GM18517 (cell line): ENCODE results near the gene ACRV1.

Experiments used
- ATAC-seq: cut with Tn5 transposase; IDR thresholded peaks from one replicate; pipeline ENCODE4 v1.9.1; 2021; ENCODE audit warnings: mild to moderate bottlenecking, moderate library complexity; ENCODE audit not compliant: unreplicated experiment

The ACRV1 gene

DNA sequence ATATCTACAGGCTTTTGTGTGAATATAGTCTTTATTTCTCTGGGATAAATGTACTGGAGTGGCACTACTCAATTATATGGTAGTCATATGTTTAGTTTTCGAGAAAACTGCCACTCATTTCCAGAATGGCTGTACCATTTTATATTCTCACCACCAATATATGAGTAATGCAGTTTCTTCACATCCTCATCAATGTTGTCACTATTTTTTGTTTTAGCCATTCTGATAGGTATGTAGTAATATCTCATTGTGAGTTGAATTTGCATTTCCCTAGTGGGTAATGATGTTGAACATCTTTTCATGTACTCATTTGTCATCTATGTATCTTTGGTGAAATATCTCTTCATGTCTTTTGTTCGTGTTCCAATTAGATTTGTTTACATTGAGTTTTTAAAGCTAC lies 18.0 kb downstream of the ACRV1 start:
- no peak for ATAC-seq

DNA sequence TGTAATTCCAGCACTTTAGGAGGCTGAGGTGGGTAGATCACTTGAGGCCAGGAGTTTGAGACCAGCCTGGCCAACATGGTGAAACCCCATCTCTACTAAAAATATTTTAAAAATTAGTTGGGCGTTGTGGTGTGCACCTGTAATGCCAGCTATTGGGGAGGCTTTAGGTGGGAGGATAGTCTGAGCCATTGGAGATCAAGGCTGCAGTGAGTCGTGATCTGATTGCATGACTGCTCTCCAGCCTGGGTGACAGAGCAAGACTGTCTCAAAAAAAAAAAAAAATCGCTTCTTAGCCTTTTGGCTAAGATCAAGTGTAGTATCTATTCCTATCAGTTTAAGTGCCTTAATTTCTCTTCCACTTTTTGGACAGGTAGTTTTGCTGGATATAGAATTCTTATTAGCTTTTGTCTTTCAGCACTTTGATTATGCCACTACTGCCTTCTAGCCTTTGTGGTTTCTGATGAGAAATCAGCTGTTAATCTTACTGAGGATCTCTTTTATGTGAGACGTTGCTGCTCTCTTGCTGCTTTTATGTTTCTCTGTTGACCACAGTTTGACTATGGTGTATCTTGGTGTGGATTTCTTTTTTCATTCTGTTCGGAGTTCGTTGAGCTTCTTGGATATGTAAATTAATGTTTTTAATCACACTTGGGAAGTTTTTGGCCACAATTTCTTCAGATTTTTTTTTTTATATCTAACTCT lies 31.0 kb downstream of the ACRV1 start:
- ATAC-seq: no peak

DNA sequence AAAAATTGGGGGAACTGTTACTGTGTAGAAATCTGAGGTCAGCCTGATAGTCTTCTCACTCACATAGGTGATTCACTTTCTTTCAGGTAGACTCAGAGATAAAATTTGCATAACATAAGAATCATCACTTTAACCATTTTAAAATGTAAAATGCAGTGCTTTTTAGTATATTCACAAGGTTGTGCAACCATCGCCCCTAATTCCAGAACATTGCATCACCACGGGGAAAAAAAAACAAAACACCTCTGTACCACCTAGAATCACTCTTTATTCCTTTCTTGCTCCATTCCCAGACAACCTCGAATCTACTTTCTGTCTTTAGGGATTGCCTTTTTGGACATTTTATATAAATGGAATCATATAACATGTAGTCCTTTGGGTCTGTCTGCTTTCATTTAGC lies 34.8 kb downstream of the ACRV1 start:
- no peak for ATAC-seq

DNA sequence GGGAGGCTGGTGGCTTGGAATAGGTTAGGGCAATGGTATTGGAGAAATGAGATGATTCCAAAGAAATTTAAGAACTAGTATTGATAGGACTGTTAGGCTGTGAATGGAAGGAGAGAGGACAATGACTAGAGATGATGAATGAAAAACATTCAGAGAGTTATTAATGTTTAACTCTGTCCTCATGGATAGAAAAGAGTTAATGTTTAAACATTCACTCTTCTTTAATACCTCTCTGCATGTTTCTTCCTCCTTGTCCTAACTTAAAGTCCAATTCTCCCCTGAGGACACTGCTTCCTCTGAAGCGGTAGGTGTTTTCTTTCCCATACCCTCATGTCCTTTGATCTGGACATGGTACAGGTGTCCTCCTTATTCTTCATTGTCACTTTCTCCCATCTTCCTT lies 42.3 kb downstream of the ACRV1 start:
- ATAC-seq: no peak

DNA sequence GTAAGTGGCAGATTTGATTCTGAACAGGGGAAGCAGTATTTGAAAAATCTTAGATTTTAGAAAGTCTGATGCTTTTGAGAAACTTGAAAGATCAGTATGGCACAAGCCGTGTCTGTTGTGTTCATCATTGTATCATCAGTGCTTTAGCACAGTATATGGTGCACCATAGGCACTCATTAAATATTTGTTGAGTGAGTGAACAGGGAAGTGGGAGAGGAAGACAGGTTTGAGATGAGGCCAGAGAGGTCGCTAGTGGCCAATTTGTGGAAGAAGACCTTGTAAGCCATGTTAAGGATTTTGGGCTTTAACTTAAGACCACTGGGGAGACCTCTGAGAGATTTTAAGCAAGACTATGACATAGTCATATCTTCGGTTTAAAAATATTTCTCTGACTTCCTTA lies 42.8 kb downstream of the ACRV1 start:
- ATAC-seq: no peak

DNA sequence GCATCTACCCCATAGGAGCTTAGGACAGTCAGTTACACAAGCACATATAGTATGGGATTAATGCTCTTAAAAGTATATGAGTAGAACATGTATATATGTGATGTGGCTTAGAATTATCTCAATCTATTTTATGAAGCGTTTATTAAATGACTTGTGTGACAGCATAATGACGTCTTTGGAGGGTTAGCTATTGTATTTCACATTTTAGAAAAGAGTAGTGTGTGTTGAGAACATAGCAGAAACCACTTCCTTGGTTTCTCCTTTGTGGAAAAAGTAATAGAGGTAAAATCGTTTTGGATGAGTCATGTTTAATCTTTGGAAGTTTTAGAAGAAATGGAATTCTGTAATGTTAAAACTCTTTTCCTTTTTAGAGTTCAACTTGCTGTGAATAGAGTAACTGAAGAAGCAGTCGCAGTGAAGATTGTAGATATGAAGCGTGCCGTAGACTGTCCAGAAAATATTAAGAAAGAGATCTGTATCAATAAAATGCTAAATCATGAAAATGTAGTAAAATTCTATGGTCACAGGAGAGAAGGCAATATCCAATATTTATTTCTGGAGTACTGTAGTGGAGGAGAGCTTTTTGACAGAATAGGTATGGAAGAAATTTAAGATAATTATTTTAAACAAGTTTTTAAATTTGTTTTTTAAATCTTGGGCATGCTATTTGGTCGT lies 53.3 kb downstream of the ACRV1 start:
- no peak for ATAC-seq

DNA sequence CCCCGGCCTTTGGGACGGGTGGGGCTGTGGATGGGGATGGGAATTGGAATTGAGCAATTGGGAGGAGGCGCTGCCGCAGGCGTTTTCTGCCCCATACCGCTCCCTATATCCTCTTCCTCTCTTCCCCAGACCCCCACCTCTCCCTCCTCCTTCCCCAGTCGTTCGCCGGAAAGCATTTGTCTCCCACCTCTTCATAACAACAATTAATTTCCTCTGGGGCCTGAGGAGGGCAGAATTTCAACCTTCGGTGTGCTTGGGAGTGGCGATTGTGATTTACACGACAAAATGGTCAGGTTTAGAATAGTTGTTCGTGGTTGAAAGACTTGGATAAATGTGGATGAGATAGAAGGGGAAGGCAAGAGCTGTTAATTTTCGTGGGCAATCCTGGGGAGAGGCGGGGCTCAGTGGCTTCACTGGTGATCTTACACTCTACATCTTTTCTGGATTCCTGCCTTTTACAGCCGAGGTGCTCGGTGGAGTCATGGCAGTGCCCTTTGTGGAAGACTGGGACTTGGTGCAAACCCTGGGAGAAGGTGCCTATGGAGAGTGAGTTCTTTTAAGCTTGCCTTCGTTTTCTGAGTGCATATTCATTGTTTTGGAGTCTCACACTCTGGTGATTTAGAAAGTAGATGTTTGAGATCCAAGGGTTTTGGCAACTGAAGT lies 54.2 kb downstream of the ACRV1 start:
- peak; percentile 29 for ATAC-seq

DNA sequence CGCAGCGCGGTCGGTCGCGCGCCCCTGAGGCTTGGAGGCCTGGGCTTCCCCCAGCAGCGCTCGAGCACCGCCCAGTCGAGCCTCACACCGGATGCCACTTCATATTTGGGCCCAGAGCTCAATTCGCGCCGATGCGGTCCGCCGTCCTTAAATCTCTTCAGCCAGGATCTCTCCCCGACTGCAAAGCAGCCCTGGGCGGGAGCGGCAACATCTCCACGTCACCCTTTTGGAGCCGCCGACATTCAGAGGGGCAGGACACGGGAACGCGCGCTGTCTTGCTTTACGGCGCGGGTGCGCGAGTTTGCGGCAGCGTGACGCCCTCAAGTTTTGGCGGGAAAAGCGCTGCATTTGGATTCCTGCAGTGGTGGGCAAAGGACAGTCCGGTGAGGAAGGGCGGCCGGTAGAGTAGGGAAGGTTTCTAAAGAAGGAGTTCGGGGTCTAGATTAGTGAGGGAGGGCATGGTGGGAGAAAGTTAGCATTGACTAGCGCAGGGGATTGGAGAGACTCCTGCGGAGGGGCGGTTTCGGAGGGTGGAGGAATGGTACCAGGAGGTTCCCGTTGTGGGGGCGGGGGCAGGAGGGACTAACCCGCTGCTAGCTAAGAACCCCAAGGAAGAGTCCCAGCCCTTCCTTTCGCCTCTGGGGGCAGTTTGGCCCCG lies 54.9 kb downstream of the ACRV1 start:
- ATAC-seq: peak; percentile 72

DNA sequence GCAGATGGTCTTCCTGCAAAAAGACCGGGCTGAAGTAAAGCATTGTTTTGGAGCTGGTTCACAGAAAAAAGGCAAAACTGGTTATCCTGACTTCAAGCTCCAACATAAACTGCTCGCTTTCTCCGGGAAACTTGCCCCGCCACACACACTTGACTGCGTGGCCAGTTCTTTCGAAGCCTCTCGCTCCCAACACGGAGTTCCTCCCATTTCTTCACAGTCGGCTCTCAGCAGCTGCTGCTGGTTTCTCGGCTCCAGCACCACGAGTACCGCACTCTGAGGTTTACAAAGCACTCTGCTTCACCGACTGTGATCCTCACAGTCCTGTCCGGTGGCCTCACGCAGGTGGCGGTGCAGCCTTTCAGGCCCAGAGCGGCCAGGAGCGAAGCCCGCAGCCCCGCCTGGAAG lies 55.4 kb downstream of the ACRV1 start:
- ATAC-seq: peak; percentile 45

DNA sequence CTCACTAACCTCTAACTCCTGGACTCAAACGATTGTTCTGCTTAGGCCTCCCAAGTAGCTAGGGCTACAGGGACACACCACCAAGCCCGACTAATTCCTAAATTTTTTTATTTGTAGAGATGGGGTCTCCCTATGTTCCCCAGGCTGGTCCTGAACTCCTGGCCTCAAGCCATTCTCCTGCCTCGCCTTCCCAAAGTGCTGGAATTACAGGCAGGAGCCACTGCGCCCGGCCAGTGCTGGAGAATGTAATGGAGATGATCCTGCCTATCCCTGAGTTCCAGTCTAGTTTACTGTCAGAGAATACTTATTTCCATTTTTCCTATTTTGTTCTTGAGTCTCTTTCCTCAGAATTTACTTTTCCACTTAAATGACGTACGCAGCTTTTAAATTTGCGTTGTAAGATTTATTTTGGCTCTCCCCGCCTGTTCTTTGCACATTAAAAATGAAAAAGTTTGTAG lies 55.9 kb downstream of the ACRV1 start, which contains the start of gene CHEK1:
Gene CHEK1, plus strand, starts transcription at position 408 of the 458 bp plus-strand sequence. CDS start 1,606 bp downstream, outside the sequence.
- no peak for ATAC-seq

DNA sequence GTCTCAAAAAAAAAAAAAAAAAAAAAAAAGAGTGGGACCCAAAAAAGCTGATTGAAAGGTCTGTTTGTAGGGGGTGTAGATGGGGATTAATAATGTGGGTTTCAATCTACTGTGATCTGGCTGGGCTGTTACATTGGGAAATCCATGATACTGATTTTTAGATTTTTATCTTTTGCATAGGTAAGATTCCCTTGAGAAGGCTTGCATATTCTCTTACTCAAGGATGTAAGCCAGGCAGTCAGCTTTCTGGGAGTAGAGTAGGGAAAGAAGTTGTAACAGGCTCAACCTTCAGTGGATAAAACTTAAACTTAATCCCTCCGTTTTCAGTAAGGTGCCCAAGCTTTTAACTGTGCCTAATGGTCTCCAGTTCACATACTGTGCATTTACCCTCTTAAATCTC lies 57.6 kb downstream of the ACRV1 start:
- no peak for ATAC-seq

DNA sequence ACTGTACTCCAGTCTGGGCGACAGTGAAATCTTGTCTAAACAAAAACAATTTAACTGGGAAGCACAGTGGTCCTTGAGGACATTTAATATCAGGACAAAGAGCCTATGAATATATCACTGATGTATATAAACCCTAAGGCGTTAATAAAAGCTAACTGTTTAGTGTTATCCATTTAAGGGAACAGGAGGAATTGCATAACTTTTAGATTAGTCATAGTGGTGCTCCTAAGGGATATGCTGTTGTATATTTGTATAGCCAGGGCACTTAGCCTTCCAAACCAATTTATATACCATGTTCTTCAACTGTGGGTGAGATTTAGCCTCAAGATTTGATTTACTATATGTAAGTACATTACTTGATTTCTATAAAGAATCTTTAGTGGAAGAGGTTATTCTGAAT lies 58.7 kb downstream of the ACRV1 start:
- ATAC-seq: no peak
